Keratinocyte (primary cell): ENCODE measurements around the gene MAGI1. TPM values are rescaled to one million over a fixed set of nuclear protein-coding genes. Genes with fewer than 3 reads are reported as not detected.

Source experiments
- DNase-seq: peaks from one replicate; pipeline ENCODE4 v3.0.0-alpha.2; 2011; ENCODE audit warnings: low read depth, missing footprints, low spot score
- FAIRE-seq: peaks from 2 replicates; lab custom pipeline; 2011; peaks lifted over from hg19 to GRCh38; lab: Jason Lieb, UNC
- H2AFZ ChIP-seq: 2 replicates; pipeline ENCODE4 v1.6.0; 2012; ENCODE audit warnings: low read length, control low read depth, inconsistent platforms; ENCODE audit not compliant: control insufficient read depth
- H3K27ac ChIP-seq: 2 replicates; pipeline ENCODE4 v1.5.1; 2011; ENCODE audit warnings: low read length; ENCODE audit not compliant: control insufficient read depth, insufficient read depth
- H3K27me3 ChIP-seq: 3 replicates; pipeline ENCODE4 v1.6.0; 2011; ENCODE audit warnings: low read length; ENCODE audit not compliant: control insufficient read depth, insufficient read depth; ENCODE audit errors: extremely low read depth
- H3K36me3 ChIP-seq, 2 experiments: 2 replicates in 1 of 2; 3 replicates in 1 of 2; pipeline ENCODE4 v1.5.1; 2011; ENCODE audit warnings: low read length in 2 of 2, mild to moderate bottlenecking in 1 of 2; ENCODE audit not compliant: control insufficient read depth in 2 of 2, insufficient read depth in 2 of 2; ENCODE audit errors: extremely low read depth in 1 of 2
- H3K4me1 ChIP-seq: 3 replicates; pipeline ENCODE4 v1.5.1; 2011; ENCODE audit warnings: low read length; ENCODE audit not compliant: control insufficient read depth, insufficient read depth; ENCODE audit errors: extremely low read depth
- H3K4me2 ChIP-seq: 3 replicates; pipeline ENCODE4 v1.6.0; 2011; ENCODE audit warnings: low read depth, low read length; ENCODE audit not compliant: control insufficient read depth, insufficient read depth; ENCODE audit errors: extremely low read depth
- H3K4me3 ChIP-seq, 3 experiments: fragments of 200-600 bp in 1 of 3; sonication (generic) in 1 of 3; 2 replicates in 2 of 3; 3 replicates in 1 of 3; pipeline ENCODE4 v1.5.1; 2011 to 2016; ENCODE audit warnings: low read length in 3 of 3, mild to moderate bottlenecking in 3 of 3, control low read depth in 2 of 3, inconsistent platforms in 1 of 3, low read depth in 1 of 3, mixed read lengths in 1 of 3, mixed run types in 1 of 3, moderate library complexity in 1 of 3; ENCODE audit not compliant: control insufficient read depth in 2 of 3, insufficient read depth in 2 of 3; ENCODE audit errors: extremely low read depth in 1 of 3
- H3K79me2 ChIP-seq: 2 replicates; pipeline ENCODE4 v1.6.0; 2012; ENCODE audit warnings: low read length; ENCODE audit not compliant: control insufficient read depth, insufficient read depth
- H3K9ac ChIP-seq: 3 replicates; pipeline ENCODE4 v1.6.0; 2011; ENCODE audit warnings: low read length; ENCODE audit not compliant: control insufficient read depth, insufficient read depth; ENCODE audit errors: extremely low read depth
- H3K9me1 ChIP-seq: 3 replicates; pipeline ENCODE4 v1.6.0; 2011; ENCODE audit warnings: low read length; ENCODE audit not compliant: control insufficient read depth, insufficient read depth; ENCODE audit errors: extremely low read depth
- H3K9me3 ChIP-seq: 2 replicates; pipeline ENCODE4 v1.5.1; 2012; ENCODE audit warnings: low read depth, low read length; ENCODE audit not compliant: control insufficient read depth
- H4K20me1 ChIP-seq: 3 replicates; pipeline ENCODE4 v1.6.0; 2011; ENCODE audit warnings: low read length; ENCODE audit not compliant: control insufficient read depth, insufficient read depth; ENCODE audit errors: extremely low read depth
- EZH2 ChIP-seq: IDR thresholded peaks from one replicate; pipeline ENCODE4 v1.6.1; 2012; ENCODE audit warnings: inconsistent platforms, mild to moderate bottlenecking, low read length, moderate library complexity
- dilution Hi-C: fragments of 300-500 bp; cut with MboI; formaldehyde crosslinking; loops from one replicate; pipeline ENCODE4 v1.7.0; 2020; ENCODE audit warnings: low sequenced_read_pairs; ENCODE audit not compliant: extremely low pct_ligation_motif_present
- polyA plus RNA-seq, 5 experiments: library from polyadenylated mRNA; depleted of rRNA in 3 of 5; stranded (reverse) in 3 of 5; stranded (forward) in 1 of 5; unstranded in 1 of 5; fragments of >200 nt; gene quantifications; 1 replicate in 1 of 5; 2 replicates in 3 of 5; 3 replicates in 1 of 5; pipeline versions ENCODE4 v1.2.1 to v1.2.3, GENCODE V29; 2011 to 2012; ENCODE audit warnings: missing spikeins in 2 of 5, low read depth in 1 of 5, low replicate concordance in 1 of 5
- TF ChIP-seq, protein P1 (sequence below), 3 experiments: IDR thresholded peaks in 1 of 3; conservative IDR thresholded peaks in 1 of 3; optimal IDR thresholded peaks in 1 of 3; 2 replicates in 2 of 3; 3 replicates in 1 of 3; pipeline versions ENCODE3 to v1.5.1; 2011; ENCODE audit warnings: low read length in 3 of 3, mild to moderate bottlenecking in 3 of 3, moderate library complexity in 2 of 3, control low read depth in 1 of 3, inconsistent platforms in 1 of 3; ENCODE audit not compliant: insufficient read depth in 2 of 3; ENCODE audit errors: extremely low read depth in 1 of 3

The MAGI1 gene
- polyA plus RNA-seq, 1 donor (not counting 4 experiments of a cell fraction or from before 2014, with no cell fraction given) = 10.9 TPM

DNA sequence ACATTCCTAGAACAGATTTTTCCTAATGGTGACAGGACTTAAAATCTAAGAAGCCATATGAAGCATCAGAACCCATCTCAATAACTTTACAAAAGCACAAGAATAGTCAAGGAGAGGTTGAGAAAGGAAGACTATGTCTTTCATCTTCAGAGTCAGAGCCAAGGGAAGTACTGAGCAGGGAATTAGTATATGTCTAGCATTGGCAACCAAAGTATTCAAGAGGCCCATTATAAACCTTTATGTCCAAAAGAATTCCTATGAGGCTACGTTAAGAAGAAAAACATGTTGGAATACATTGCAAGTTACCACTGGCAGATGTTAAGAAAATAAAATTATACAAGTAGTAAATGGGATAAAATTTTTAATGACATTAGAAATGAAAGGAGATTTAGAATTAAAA, 150.5 kb downstream of the MAGI1 start:
- Histone ChIP-seq H3K27me3 (no peaks in the 10 kb centered on the region), H3K9ac (no peak overlapping the region), H3K27ac (no peak overlapping the region), H2AFZ (no peak overlapping the region), H4K20me1 (no peaks in the 10 kb centered on the region), H3K36me3 (no peaks in the 10 kb centered on the region), H3K9me3 (no peaks in the 10 kb centered on the region), H3K4me1 (peaks cover 19% of the 10 kb centered on the region), H3K9me1 (no peaks in the 10 kb centered on the region), H3K79me2 (peaks cover 12% of the 10 kb centered on the region), H3K4me3 (no peak overlapping the region), H3K4me2 (no peak overlapping the region)
- no peak for FAIRE-seq
- no peak for DNase-seq
- TF ChIP-seq, protein P1, sequence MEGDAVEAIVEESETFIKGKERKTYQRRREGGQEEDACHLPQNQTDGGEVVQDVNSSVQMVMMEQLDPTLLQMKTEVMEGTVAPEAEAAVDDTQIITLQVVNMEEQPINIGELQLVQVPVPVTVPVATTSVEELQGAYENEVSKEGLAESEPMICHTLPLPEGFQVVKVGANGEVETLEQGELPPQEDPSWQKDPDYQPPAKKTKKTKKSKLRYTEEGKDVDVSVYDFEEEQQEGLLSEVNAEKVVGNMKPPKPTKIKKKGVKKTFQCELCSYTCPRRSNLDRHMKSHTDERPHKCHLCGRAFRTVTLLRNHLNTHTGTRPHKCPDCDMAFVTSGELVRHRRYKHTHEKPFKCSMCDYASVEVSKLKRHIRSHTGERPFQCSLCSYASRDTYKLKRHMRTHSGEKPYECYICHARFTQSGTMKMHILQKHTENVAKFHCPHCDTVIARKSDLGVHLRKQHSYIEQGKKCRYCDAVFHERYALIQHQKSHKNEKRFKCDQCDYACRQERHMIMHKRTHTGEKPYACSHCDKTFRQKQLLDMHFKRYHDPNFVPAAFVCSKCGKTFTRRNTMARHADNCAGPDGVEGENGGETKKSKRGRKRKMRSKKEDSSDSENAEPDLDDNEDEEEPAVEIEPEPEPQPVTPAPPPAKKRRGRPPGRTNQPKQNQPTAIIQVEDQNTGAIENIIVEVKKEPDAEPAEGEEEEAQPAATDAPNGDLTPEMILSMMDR (optimal IDR thresholded peaks at IDR 0.05 in 1 of 3, IDR thresholded peaks at IDR 0.05 in 1 of 3, conservative IDR thresholded peaks at IDR 0.05 in 1 of 3; ENCODE audit: extremely low read depth in 1 of 3, insufficient read depth in 2 of 3, low read length in 3 of 3) = no peak
- no peak for TF ChIP-seq EZH2
- dilution Hi-C loops = no loop called here

DNA sequence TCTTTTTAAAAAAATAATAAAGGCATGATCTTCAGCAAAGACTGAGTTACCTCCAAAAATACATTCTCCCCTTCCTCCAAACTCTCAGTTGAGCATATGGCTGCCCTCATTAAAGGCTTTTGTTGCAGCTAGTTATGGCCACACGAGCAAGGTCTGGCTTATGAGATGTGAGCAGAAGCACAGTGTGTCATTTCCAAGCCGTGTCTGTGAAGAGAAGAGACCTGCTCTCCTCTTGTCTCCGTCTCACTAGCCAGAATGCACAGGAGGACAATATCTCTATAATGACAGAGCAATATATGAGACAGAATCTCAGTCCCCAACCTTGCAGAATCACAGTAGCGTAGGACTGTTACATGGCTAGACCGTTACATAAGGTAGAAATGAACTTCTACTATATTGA, 152.3 kb downstream of the MAGI1 start:
- DNase-seq = no peak
- FAIRE-seq = no peak
- TF ChIP-seq, protein P1 (optimal IDR thresholded peaks at IDR 0.05 in 1 of 3, IDR thresholded peaks at IDR 0.05 in 1 of 3, conservative IDR thresholded peaks at IDR 0.05 in 1 of 3; ENCODE audit: extremely low read depth in 1 of 3, insufficient read depth in 2 of 3, low read length in 3 of 3) = no peak

More for the DNA sequence above, 152.3 kb downstream of the MAGI1 start:
- Histone ChIP-seq H3K27ac (no peak overlapping the region), H3K9ac (no peak overlapping the region), H3K4me3 (no peak overlapping the region), H4K20me1 (no peaks in the 10 kb centered on the region), H3K9me3 (no peaks in the 10 kb centered on the region), H3K79me2 (peaks cover 11% of the 10 kb centered on the region), H3K4me1 (peaks cover 19% of the 10 kb centered on the region), H3K4me2 (no peak overlapping the region), H3K9me1 (no peaks in the 10 kb centered on the region), H3K36me3 (no peaks in the 10 kb centered on the region), H2AFZ (no peak overlapping the region), H3K27me3 (no peaks in the 10 kb centered on the region)
- dilution Hi-C loops = no loop called here
